HEK293 (cell line): ENCODE results near the gene GDAP2.

Experiments
- BCL11B ChIP-seq: fragments of 450-650 bp; formaldehyde crosslinking; IDR thresholded peaks from 2 replicates; pipeline ENCODE4 v1.5.1; 2016; ENCODE audit warnings: low read depth, missing biosample characterization, missing genetic modification characterization
- CTCF ChIP-seq: fragments of 450-650 bp; formaldehyde crosslinking; IDR thresholded peaks from 2 replicates; pipeline ENCODE4 v1.5.1; 2016; ENCODE audit warnings: missing biosample characterization, missing genetic modification characterization
- GLI2 ChIP-seq: fragments of 450-650 bp; formaldehyde crosslinking; IDR thresholded peaks from 2 replicates; pipeline ENCODE4; 2017; ENCODE audit warnings: missing biosample characterization, missing genetic modification characterization, low read depth, borderline replicate concordance
- HOXA7 ChIP-seq: sonication (generic); formaldehyde crosslinking; IDR thresholded peaks from 2 replicates; pipeline ENCODE4 v1.8.1; 2022; ENCODE audit warnings: missing genetic modification reagents, borderline replicate concordance
- KLF1 ChIP-seq: fragments of 450-650 bp; formaldehyde crosslinking; IDR thresholded peaks from 2 replicates; pipeline ENCODE4 v1.5.1; 2016; ENCODE audit warnings: missing biosample characterization, missing genetic modification characterization
- KLF10 ChIP-seq: fragments of 450-650 bp; IDR thresholded peaks from 2 replicates; pipeline ENCODE4 v1.5.1; 2018; ENCODE audit warnings: missing biosample characterization, mild to moderate bottlenecking, missing genetic modification characterization
- SALL2 ChIP-seq: fragments of 450-650 bp; formaldehyde crosslinking; IDR thresholded peaks from 2 replicates; pipeline ENCODE4 v1.5.0; 2017; ENCODE audit warnings: missing biosample characterization, mild to moderate bottlenecking, missing genetic modification characterization, borderline replicate concordance
- SP3 ChIP-seq: fragments of 450-650 bp; formaldehyde crosslinking; IDR thresholded peaks from 2 replicates; pipeline ENCODE4 v1.5.1; 2016; ENCODE audit warnings: missing biosample characterization, missing genetic modification characterization
- ZBTB48 ChIP-seq: fragments of 450-650 bp; formaldehyde crosslinking; IDR thresholded peaks from 2 replicates; pipeline ENCODE4 v1.5.1; 2016; ENCODE audit warnings: missing biosample characterization, missing genetic modification characterization
- ZBTB6 ChIP-seq: fragments of 450-650 bp; formaldehyde crosslinking; IDR thresholded peaks from 2 replicates; pipeline ENCODE4 v1.5.1; 2017; ENCODE audit warnings: missing biosample characterization, missing genetic modification characterization
- ZFP3 ChIP-seq: fragments of 450-650 bp; formaldehyde crosslinking; IDR thresholded peaks from 2 replicates; pipeline ENCODE4 v1.5.1; 2016; ENCODE audit warnings: low read depth, missing biosample characterization, missing genetic modification characterization
- ZFP37 ChIP-seq: fragments of 450-650 bp; formaldehyde crosslinking; IDR thresholded peaks from 2 replicates; pipeline ENCODE4 v1.5.1; 2016; ENCODE audit warnings: missing biosample characterization, missing genetic modification characterization
- ZNF155 ChIP-seq: fragments of 450-650 bp; formaldehyde crosslinking; IDR thresholded peaks from 2 replicates; pipeline ENCODE4 v1.5.1; 2016; ENCODE audit warnings: missing biosample characterization, missing genetic modification characterization
- ZNF2 ChIP-seq: fragments of 450-650 bp; formaldehyde crosslinking; IDR thresholded peaks from 2 replicates; pipeline ENCODE4 v1.5.1; 2016; ENCODE audit warnings: missing biosample characterization, missing genetic modification characterization
- ZNF211 ChIP-seq: fragments of 450-650 bp; formaldehyde crosslinking; IDR thresholded peaks from 2 replicates; pipeline ENCODE4 v1.5.1; 2016; ENCODE audit warnings: low read depth, missing biosample characterization, missing genetic modification characterization
- ZNF214 ChIP-seq: fragments of 450-650 bp; formaldehyde crosslinking; IDR thresholded peaks from 2 replicates; pipeline ENCODE4 v1.5.1; 2017; ENCODE audit warnings: missing biosample characterization, mild to moderate bottlenecking, missing genetic modification characterization, borderline replicate concordance
- ZNF221 ChIP-seq: fragments of 450-650 bp; formaldehyde crosslinking; IDR thresholded peaks from 2 replicates; pipeline ENCODE4 v1.5.1; 2017; ENCODE audit warnings: missing biosample characterization, missing genetic modification characterization, borderline replicate concordance
- ZNF280C ChIP-seq: fragments of 450-650 bp; formaldehyde crosslinking; IDR thresholded peaks from 2 replicates; pipeline ENCODE4 v1.5.1; 2016; ENCODE audit warnings: missing biosample characterization, missing genetic modification characterization
- ZNF341 ChIP-seq: fragments of 450-650 bp; formaldehyde crosslinking; IDR thresholded peaks from 2 replicates; pipeline ENCODE4; 2016; ENCODE audit warnings: low read depth, missing biosample characterization, missing genetic modification characterization
- ZNF391 ChIP-seq: fragments of 450-650 bp; formaldehyde crosslinking; IDR thresholded peaks from 2 replicates; pipeline ENCODE4 v1.5.1; 2016; ENCODE audit warnings: low read depth, missing biosample characterization, missing genetic modification characterization, borderline replicate concordance
- ZNF404 ChIP-seq: fragments of 450-650 bp; formaldehyde crosslinking; IDR thresholded peaks from 2 replicates; pipeline ENCODE4 v1.5.1; 2017; ENCODE audit warnings: missing biosample characterization, missing genetic modification characterization
- ZNF544 ChIP-seq: fragments of 450-650 bp; formaldehyde crosslinking; IDR thresholded peaks from 2 replicates; pipeline ENCODE4 v1.5.0; 2017; ENCODE audit warnings: missing biosample characterization, missing genetic modification characterization
- ZNF555 ChIP-seq: fragments of 450-650 bp; formaldehyde crosslinking; conservative IDR thresholded peaks from 2 replicates; pipeline ENCODE4 v1.5.1; 2017; ENCODE audit warnings: missing biosample characterization, mild to moderate bottlenecking, missing genetic modification characterization, inconsistent platforms
- ZNF558 ChIP-seq: fragments of 450-650 bp; formaldehyde crosslinking; IDR thresholded peaks from 2 replicates; pipeline ENCODE4 v1.5.1; 2016; ENCODE audit warnings: missing biosample characterization, missing genetic modification characterization
- ZNF677 ChIP-seq: fragments of 450-650 bp; IDR thresholded peaks from 2 replicates; pipeline ENCODE4 v1.5.0; 2018; ENCODE audit warnings: missing biosample characterization, mild to moderate bottlenecking, missing genetic modification characterization, moderate library complexity
- ZNF692 ChIP-seq: fragments of 450-650 bp; formaldehyde crosslinking; IDR thresholded peaks from 2 replicates; pipeline ENCODE4 v1.5.1; 2016; ENCODE audit warnings: missing biosample characterization, missing genetic modification characterization
- ZNF707 ChIP-seq: fragments of 450-650 bp; formaldehyde crosslinking; IDR thresholded peaks from 2 replicates; pipeline ENCODE4 v1.5.1; 2016; ENCODE audit warnings: missing biosample characterization, missing genetic modification characterization
- ZNF792 ChIP-seq: fragments of 450-650 bp; formaldehyde crosslinking; IDR thresholded peaks from 2 replicates; pipeline ENCODE4 v1.5.1; 2016; ENCODE audit warnings: missing biosample characterization, missing genetic modification characterization
- ZNF830 ChIP-seq: fragments of 450-650 bp; IDR thresholded peaks from 2 replicates; pipeline ENCODE4 v1.5.0; 2018; ENCODE audit warnings: missing biosample characterization, missing genetic modification characterization, low read depth, mild to moderate bottlenecking, moderate library complexity
- ZSCAN16 ChIP-seq: fragments of 450-650 bp; formaldehyde crosslinking; IDR thresholded peaks from 2 replicates; pipeline ENCODE4 v1.5.1; 2016; ENCODE audit warnings: missing biosample characterization, missing genetic modification characterization
- ZSCAN18 ChIP-seq: fragments of 450-650 bp; formaldehyde crosslinking; IDR thresholded peaks from 2 replicates; pipeline ENCODE4 v1.5.1; 2016; ENCODE audit warnings: missing biosample characterization, missing genetic modification characterization
- ZSCAN23 ChIP-seq: fragments of 450-650 bp; formaldehyde crosslinking; IDR thresholded peaks from 2 replicates; pipeline ENCODE4 v1.5.1; 2016; ENCODE audit warnings: missing biosample characterization, missing genetic modification characterization
- ZSCAN30 ChIP-seq: fragments of 450-650 bp; IDR thresholded peaks from 2 replicates; pipeline ENCODE4 v1.5.1; 2018; ENCODE audit warnings: missing biosample characterization, mild to moderate bottlenecking, missing genetic modification characterization, moderate library complexity

GDAP2 gene

GRCh38 chr1:117929343-117930172 is at the start of gene GDAP2, which contains the start of gene WDR3 (continued):
- no peak for TF ChIP-seq ZNF558 (tag by site-specific recombination)
- no peak for TF ChIP-seq ZNF214 (tag by site-specific recombination)
- TF ChIP-seq KLF10 (tag by site-specific recombination), result peak; percentile 85
- TF ChIP-seq ZNF221, result no peak
- no peak for TF ChIP-seq ZSCAN18
- TF ChIP-seq ZBTB6 (tag by site-specific recombination), result no peak; the same call in 1 of the 2 replicates
- no peak for TF ChIP-seq GLI2
- no peak for TF ChIP-seq ZNF792 (tag by site-specific recombination)
- no peak for TF ChIP-seq ZNF404
- TF ChIP-seq ZNF391 (tag by site-specific recombination), result peak; percentile 21; the same call in 1 of the 2 replicates
- TF ChIP-seq ZNF280C (tag by site-specific recombination), result no peak
- 0 out of 2 replicates have a peak, but pooled peaks have one; percentile 22 for TF ChIP-seq ZBTB48 (tag by site-specific recombination)
- TF ChIP-seq HOXA7 (CRISPR knock-in tag), result no peak
- TF ChIP-seq ZNF707, result no peak
- no peak for TF ChIP-seq ZSCAN23 (tag by site-specific recombination)
- TF ChIP-seq ZNF555 (tag by site-specific recombination), result no peak
- TF ChIP-seq ZNF692, result no peak
- no peak for TF ChIP-seq ZNF544 (tag by site-specific recombination)
- no peak for TF ChIP-seq CTCF
- TF ChIP-seq ZFP3, result no peak
- TF ChIP-seq BCL11B (tag by site-specific recombination), result no peak
- peak; percentile 92 for TF ChIP-seq SP3 (tag by site-specific recombination)
- no peak for TF ChIP-seq ZNF677 (tag by site-specific recombination)
- peak; percentile 19; the same call in 1 of the 2 replicates for TF ChIP-seq KLF1 (tag by site-specific recombination)
- no peak for TF ChIP-seq ZNF155 (tag by site-specific recombination)
- TF ChIP-seq ZNF211 (tag by site-specific recombination), result no peak
- TF ChIP-seq SALL2 (tag by site-specific recombination), result no peak
- TF ChIP-seq ZNF830 (tag by site-specific recombination), result no peak
- no peak for TF ChIP-seq ZSCAN16
- TF ChIP-seq ZSCAN30, result no peak
- TF ChIP-seq ZNF2 (tag by site-specific recombination), result 0 out of 2 replicates have a peak, but pooled peaks have one; percentile 69
- TF ChIP-seq ZFP37 (tag by site-specific recombination), result peak; percentile 53; the same call in 1 of the 2 replicates
- no peak for TF ChIP-seq ZNF341 (tag by site-specific recombination)
